Inferior parietal cortex (tissue), 1 donor: ENCODE data around the gene MLPH.

Experiments used
- DNase-seq: peaks from one replicate; pipeline ENCODE4 v3.0.0-alpha.2; 2016; ENCODE audit errors: extremely low spot score

MLPH gene

GRCh38 chr2:237568121-237568660 is 81.1 kb downstream of the MLPH start:
- DNase-seq = no peak

- DNase-seq = no peak
These were observed 82.0 kb downstream of the MLPH start for GRCh38 chr2:237569041-237569440.

- DNase-seq = no peak
These were observed 82.8 kb downstream of the MLPH start for GRCh38 chr2:237569896-237570295.

- no peak for DNase-seq
These were observed 83.8 kb downstream of the MLPH start for GRCh38 chr2:237570776-237571335.

GRCh38 chr2:237571551-237571950 is 84.5 kb downstream of the MLPH start:
- DNase-seq = no peak

- peak; percentile 85 for DNase-seq
These were observed 85.1 kb downstream of the MLPH start for GRCh38 chr2:237572021-237572741.

GRCh38 chr2:237572742-237573101 is 85.7 kb downstream of the MLPH start:
- DNase-seq = no peak

- DNase-seq = no peak
These were observed 86.8 kb downstream of the MLPH start for GRCh38 chr2:237573721-237574415.

GRCh38 chr2:237574467-237574866 is 87.4 kb downstream of the MLPH start:
- DNase-seq = no peak

GRCh38 chr2:237574894-237575868 is 88.1 kb downstream of the MLPH start:
- no peak for DNase-seq

GRCh38 chr2:237575869-237576862 is 89.1 kb downstream of the MLPH start:
- DNase-seq = no peak

GRCh38 chr2:237576974-237577373 is 89.9 kb downstream of the MLPH start:
- no peak for DNase-seq

- DNase-seq = no peak
These were observed 90.4 kb downstream of the MLPH start for GRCh38 chr2:237577458-237577857.

- DNase-seq = no peak
These were observed 91.2 kb downstream of the MLPH start for GRCh38 chr2:237577956-237578870.

GRCh38 chr2:237581326-237581725 is 94.3 kb downstream of the MLPH start:
- DNase-seq = no peak

- DNase-seq = peak; percentile 53
These were observed 95.0 kb downstream of the MLPH start for GRCh38 chr2:237581751-237582746.

GRCh38 chr2:237583385-237584295 is 96.6 kb downstream of the MLPH start:
- DNase-seq = no peak
